ENCODE results near the gene RTF1.
"Not testable (repeated sequence)": the region's sequence is repeated elsewhere in the genome, so short reads cannot be mapped to it uniquely, and the experiment has no call there.

Gene RTF1

DNA sequence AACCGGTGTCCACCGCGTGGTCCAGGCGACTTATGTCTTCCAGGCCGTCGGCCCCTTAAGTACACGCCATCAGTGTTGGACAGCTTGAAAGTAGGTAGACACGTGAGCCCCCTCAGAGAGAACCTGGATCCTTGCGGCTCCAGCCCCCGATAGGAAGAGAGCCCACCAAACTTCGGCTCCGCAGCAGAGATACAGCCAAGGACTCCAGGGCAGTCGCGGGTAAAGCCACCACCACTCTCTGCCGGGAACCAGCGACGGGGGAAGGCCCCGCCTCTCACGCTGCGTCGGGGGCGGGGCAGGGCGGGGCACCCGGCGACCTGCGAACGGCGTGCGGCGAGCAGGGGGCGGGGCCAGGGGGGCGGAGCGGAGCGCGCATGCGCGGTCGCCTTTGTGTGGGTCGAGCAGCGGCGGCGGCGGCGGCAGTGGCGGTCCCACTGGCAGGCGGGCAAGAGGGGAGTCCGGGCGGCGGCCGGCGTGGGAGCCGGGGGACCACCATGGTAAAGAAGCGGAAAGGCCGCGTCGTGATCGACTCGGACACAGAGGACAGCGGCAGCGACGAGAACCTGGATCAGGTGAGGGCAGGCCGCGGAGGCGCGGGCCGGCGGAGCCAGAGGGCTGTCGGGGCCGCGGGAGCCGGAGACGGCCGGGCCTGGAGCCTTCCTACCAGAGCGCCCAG lies at the start of gene RTF1:
Gene RTF1 (plus strand): TSS at position 354 of the 676 bp plus-strand sequence. CDS start 21 bp downstream, at position 375.
- Mint-ChIP-seq H3K27ac (peak within 1 kb of the TSS; percentile 97), H3K4me3 (peak within 1 kb of the TSS; percentile 96), H3K9me3 (ENCODE audit: low read depth) (no peaks in the 10 kb centered on the region), H3K27me3 (no peaks in the 10 kb centered on the region), H3K4me1 (ENCODE audit: low read depth) (peaks cover 44% of the 10 kb centered on the region), H3K36me3 (peaks cover 2% of the 10 kb centered on the region)

- no peak overlapping the region for H3K27ac Mint-ChIP-seq
- no peaks in the 10 kb centered on the region for H3K9me3 Mint-ChIP-seq (ENCODE audit: low read depth)
- H3K36me3 Mint-ChIP-seq, result no peaks in the 10 kb centered on the region
- H3K27me3 Mint-ChIP-seq, result no peaks in the 10 kb centered on the region
- no peaks in the 10 kb centered on the region for H3K4me1 Mint-ChIP-seq (ENCODE audit: low read depth)
- no peak overlapping the region for H3K4me3 Mint-ChIP-seq
Observed at GRCh38 chr15:41367418-41367817, 49.5 kb upstream of the RTF1 start.

- H3K36me3 Mint-ChIP-seq, result no peaks in the 10 kb centered on the region
- no peaks in the 10 kb centered on the region for H3K9me3 Mint-ChIP-seq (ENCODE audit: low read depth)
- H3K4me1 Mint-ChIP-seq (ENCODE audit: low read depth), result no peaks in the 10 kb centered on the region
- H3K27ac Mint-ChIP-seq, result no peak overlapping the region
- H3K27me3 Mint-ChIP-seq, result no peaks in the 10 kb centered on the region
- no peak overlapping the region for H3K4me3 Mint-ChIP-seq
Observed at GRCh38 chr15:41377978-41378377, 38.9 kb upstream of the RTF1 start.

DNA sequence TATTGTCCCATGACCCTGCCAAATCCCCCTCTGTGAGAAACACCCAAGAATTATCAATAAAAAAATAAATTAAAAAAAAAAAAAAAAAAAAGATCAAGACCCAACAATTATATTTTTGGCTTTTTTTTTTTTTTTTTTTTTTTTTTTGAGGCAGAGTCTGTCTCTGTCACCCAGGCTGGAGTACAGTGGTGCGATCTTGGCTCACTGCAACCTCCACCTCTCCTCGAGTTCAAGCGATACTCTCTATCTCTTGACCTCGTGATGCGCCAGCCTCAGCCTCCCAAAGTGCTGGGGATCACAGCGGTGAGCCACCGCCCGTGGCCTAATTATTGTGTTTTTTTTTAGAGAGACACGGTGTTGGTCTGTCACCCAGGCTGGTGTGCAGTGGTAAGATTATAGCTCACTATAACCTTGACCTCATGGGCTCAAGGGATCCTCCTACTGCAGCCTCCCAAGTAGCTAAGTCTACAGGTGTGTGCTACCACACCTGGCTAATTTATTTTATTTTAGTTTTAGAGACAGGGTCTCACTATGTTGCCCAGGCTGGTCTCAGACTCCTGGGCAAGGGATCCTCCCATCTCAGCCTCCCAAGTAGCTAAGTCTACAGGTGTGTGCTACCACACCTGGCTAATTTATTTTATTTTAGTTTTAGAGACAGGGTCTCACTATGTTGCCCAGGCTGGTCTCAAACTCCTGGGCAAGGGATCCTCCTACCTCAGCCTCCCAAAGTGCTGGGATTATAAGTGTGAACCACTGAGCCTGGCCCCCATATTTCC lies 32.7 kb upstream of the RTF1 start:
- not testable (repeated sequence) for H3K4me1 Mint-ChIP-seq (ENCODE audit: low read depth); H3K27ac Mint-ChIP-seq; H3K27me3 Mint-ChIP-seq; H3K36me3 Mint-ChIP-seq; H3K9me3 Mint-ChIP-seq (ENCODE audit: low read depth); H3K4me3 Mint-ChIP-seq

GRCh38 chr15:41387646-41388045 lies 29.2 kb upstream of the RTF1 start:
- H3K4me1 Mint-ChIP-seq (ENCODE audit: low read depth), result peaks cover under 1% of the 10 kb centered on the region
- peaks cover 5% of the 10 kb centered on the region for H3K36me3 Mint-ChIP-seq

GRCh38 chr15:41392659-41393058 lies 24.2 kb upstream of the RTF1 start:
- Mint-ChIP-seq H3K36me3 (peaks cover 15% of the 10 kb centered on the region), H3K27ac (peak overlapping the region; percentile 75), H3K4me3 (no peak overlapping the region)

More at GRCh38 chr15:41387646-41388045, 29.2 kb upstream of the RTF1 start:
- Mint-ChIP-seq H3K27ac (no peak overlapping the region), H3K9me3 (ENCODE audit: low read depth) (no peaks in the 10 kb centered on the region), H3K4me3 (no peak overlapping the region), H3K27me3 (no peaks in the 10 kb centered on the region)

GRCh38 chr15:41394924-41395323 lies 22.0 kb upstream of the RTF1 start:
- H3K36me3 Mint-ChIP-seq, result peaks cover 14% of the 10 kb centered on the region
- no peaks in the 10 kb centered on the region for H3K27me3 Mint-ChIP-seq
- peaks cover 22% of the 10 kb centered on the region for H3K4me1 Mint-ChIP-seq (ENCODE audit: low read depth)
- no peak overlapping the region for H3K4me3 Mint-ChIP-seq
- peak overlapping the region; percentile 34 for H3K27ac Mint-ChIP-seq
- H3K9me3 Mint-ChIP-seq (ENCODE audit: low read depth), result no peaks in the 10 kb centered on the region

More at GRCh38 chr15:41392659-41393058, 24.2 kb upstream of the RTF1 start:
- no peaks in the 10 kb centered on the region for H3K27me3 Mint-ChIP-seq
- H3K4me1 Mint-ChIP-seq (ENCODE audit: low read depth), result peaks cover 22% of the 10 kb centered on the region
- no peaks in the 10 kb centered on the region for H3K9me3 Mint-ChIP-seq (ENCODE audit: low read depth)

GRCh38 chr15:41396111-41396510 lies 20.8 kb upstream of the RTF1 start:
- Mint-ChIP-seq H3K27me3 (no peaks in the 10 kb centered on the region), H3K27ac (no peak overlapping the region), H3K4me3 (no peak overlapping the region), H3K4me1 (ENCODE audit: low read depth) (peaks cover 25% of the 10 kb centered on the region), H3K36me3 (peaks cover 14% of the 10 kb centered on the region), H3K9me3 (ENCODE audit: low read depth) (no peaks in the 10 kb centered on the region)

- H3K36me3 Mint-ChIP-seq, result no peaks in the 10 kb centered on the region
- H3K4me1 Mint-ChIP-seq (ENCODE audit: low read depth), result peaks cover 14% of the 10 kb centered on the region
- peak overlapping the region; percentile 91 for H3K27ac Mint-ChIP-seq
- H3K4me3 Mint-ChIP-seq, result peak overlapping the region; percentile 92
- H3K9me3 Mint-ChIP-seq (ENCODE audit: low read depth), result no peaks in the 10 kb centered on the region
- no peaks in the 10 kb centered on the region for H3K27me3 Mint-ChIP-seq
Observed at GRCh38 chr15:41401904-41402267, 15.0 kb upstream of the RTF1 start.

DNA sequence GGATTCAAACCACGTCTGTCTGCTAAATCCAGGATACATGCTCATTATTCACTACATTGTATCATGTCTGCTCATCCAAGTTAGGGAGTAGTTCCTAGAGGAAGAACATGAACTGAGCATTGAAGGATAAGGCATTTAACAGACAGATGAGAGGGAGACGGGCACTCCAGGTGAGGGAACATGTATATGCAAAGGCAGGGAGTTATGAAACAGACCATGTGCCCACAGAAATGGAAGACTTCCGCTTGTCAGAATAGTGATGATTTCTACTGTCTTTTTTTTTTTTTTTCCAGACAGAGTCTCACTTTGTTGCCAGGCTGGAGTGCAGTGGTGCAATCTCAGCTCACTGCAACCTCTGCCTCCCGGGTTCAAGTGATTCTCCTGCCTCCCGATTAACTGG lies 9.6 kb upstream of the RTF1 start:
- H3K27ac Mint-ChIP-seq, result no peak overlapping the region
- H3K4me1 Mint-ChIP-seq (ENCODE audit: low read depth), result peaks cover 8% of the 10 kb centered on the region
- no peak overlapping the region for H3K4me3 Mint-ChIP-seq
- H3K36me3 Mint-ChIP-seq, result no peaks in the 10 kb centered on the region
- no peaks in the 10 kb centered on the region for H3K9me3 Mint-ChIP-seq (ENCODE audit: low read depth)
- no peaks in the 10 kb centered on the region for H3K27me3 Mint-ChIP-seq

DNA sequence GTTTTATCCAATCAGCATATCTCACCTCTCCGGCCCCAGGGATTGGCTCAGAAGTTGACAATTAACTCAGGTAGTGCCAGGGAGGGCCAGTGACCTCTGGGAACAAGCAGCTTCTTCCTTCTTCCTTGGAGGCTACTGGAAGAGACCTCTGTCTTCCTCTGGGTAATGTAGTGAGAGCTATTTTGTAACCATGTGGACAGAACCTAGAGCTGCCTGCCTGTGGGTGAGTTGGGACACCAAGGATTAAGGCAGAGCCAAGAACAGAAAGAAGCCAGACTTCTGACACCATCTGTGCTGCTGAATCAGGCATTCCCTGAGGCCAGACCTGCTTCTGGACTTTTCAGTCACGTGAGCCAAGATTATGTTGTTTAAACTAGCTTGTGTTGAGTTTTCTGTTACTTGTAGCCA lies 8.7 kb upstream of the RTF1 start:
- Mint-ChIP-seq H3K27ac (no peak overlapping the region), H3K27me3 (no peaks in the 10 kb centered on the region), H3K4me3 (no peak overlapping the region), H3K9me3 (ENCODE audit: low read depth) (no peaks in the 10 kb centered on the region), H3K4me1 (ENCODE audit: low read depth) (peaks cover 2% of the 10 kb centered on the region), H3K36me3 (no peaks in the 10 kb centered on the region)

GRCh38 chr15:41411031-41411430 lies 5.9 kb upstream of the RTF1 start:
- Mint-ChIP-seq H3K27me3 (no peaks in the 10 kb centered on the region), H3K9me3 (ENCODE audit: low read depth) (no peaks in the 10 kb centered on the region), H3K4me1 (ENCODE audit: low read depth) (peaks cover 10% of the 10 kb centered on the region), H3K27ac (no peak overlapping the region), H3K4me3 (no peak overlapping the region), H3K36me3 (no peaks in the 10 kb centered on the region)

GRCh38 chr15:41411441-41411840 lies 5.5 kb upstream of the RTF1 start:
- peaks cover 2% of the 10 kb centered on the region for H3K36me3 Mint-ChIP-seq
- no peaks in the 10 kb centered on the region for H3K27me3 Mint-ChIP-seq
- H3K27ac Mint-ChIP-seq, result no peak overlapping the region
- no peaks in the 10 kb centered on the region for H3K9me3 Mint-ChIP-seq (ENCODE audit: low read depth)
- H3K4me1 Mint-ChIP-seq (ENCODE audit: low read depth), result peaks cover 14% of the 10 kb centered on the region
- no peak overlapping the region for H3K4me3 Mint-ChIP-seq

- Mint-ChIP-seq H3K4me1 (ENCODE audit: low read depth) (peaks cover 44% of the 10 kb centered on the region), H3K36me3 (peaks cover 2% of the 10 kb centered on the region), H3K27ac (peak overlapping the region; percentile 97), H3K4me3 (peak overlapping the region; percentile 96), H3K9me3 (ENCODE audit: low read depth) (no peaks in the 10 kb centered on the region), H3K27me3 (no peaks in the 10 kb centered on the region)
Observed at GRCh38 chr15:41416128-41416741, 660 bp upstream of the RTF1 start.

- no peaks in the 10 kb centered on the region for H3K27me3 Mint-ChIP-seq
- no peaks in the 10 kb centered on the region for H3K9me3 Mint-ChIP-seq (ENCODE audit: low read depth)
- H3K27ac Mint-ChIP-seq, result peak overlapping the region; percentile 86
- H3K36me3 Mint-ChIP-seq, result peaks cover 2% of the 10 kb centered on the region
- peak overlapping the region; percentile 96 for H3K4me3 Mint-ChIP-seq
- peaks cover 48% of the 10 kb centered on the region for H3K4me1 Mint-ChIP-seq (ENCODE audit: low read depth)
Observed at GRCh38 chr15:41417418-41418195, 712 bp downstream of the RTF1 start.
